OCI-LY1 (cell line): ENCODE results near the gene ZNF730.
"Not testable (repeated sequence)": the region's sequence is repeated elsewhere in the genome, so short reads cannot be mapped to it uniquely, and the experiment has no call there.

Experiments
- H2AFZ ChIP-seq: fragments of 200-600 bp; sonication (generic), shearing (Covaris generic); 2 replicates; pipeline ENCODE4 v1.6.0; 2014; ENCODE audit warnings: antibody characterized with exemption, mild to moderate bottlenecking, low read length
- H3F3A ChIP-seq: fragments of 200-600 bp; sonication (generic), shearing (Covaris generic); 2 replicates; pipeline ENCODE4 v1.6.0; 2014; ENCODE audit warnings: mild to moderate bottlenecking, antibody characterized with exemption, low read length, moderate library complexity; ENCODE audit not compliant: insufficient read depth
- H3K27ac ChIP-seq: fragments of 200-600 bp; sonication (generic); 2 replicates; pipeline ENCODE4 v1.5.1; 2014; ENCODE audit warnings: low read length, mixed run types, mild to moderate bottlenecking, low read depth; ENCODE audit not compliant: poor library complexity, severe bottlenecking
- H3K27me3 ChIP-seq: fragments of 200-600 bp; sonication (generic); 2 replicates; pipeline ENCODE4 v1.6.0; 2014; ENCODE audit warnings: antibody characterized with exemption, mild to moderate bottlenecking, low read length, moderate library complexity; ENCODE audit not compliant: insufficient read depth
- H3K36me3 ChIP-seq: fragments of 200-600 bp; sonication (generic); 2 replicates; pipeline ENCODE4 v1.6.1; 2014; ENCODE audit warnings: mild to moderate bottlenecking, antibody characterized with exemption, low read length, moderate library complexity, mixed read lengths; ENCODE audit not compliant: insufficient read depth
- H3K4me1 ChIP-seq: fragments of 200-600 bp; sonication (generic); 2 replicates; pipeline ENCODE4 v1.5.1; 2014; ENCODE audit warnings: mild to moderate bottlenecking, low read length, moderate library complexity; ENCODE audit not compliant: insufficient read depth, severe bottlenecking
- H3K4me2 ChIP-seq: fragments of 200-600 bp; sonication (generic), shearing (Covaris generic); 2 replicates; pipeline ENCODE4 v1.6.1; 2014; ENCODE audit warnings: low read length
- H3K4me3 ChIP-seq: fragments of 200-600 bp; sonication (generic); 2 replicates; pipeline ENCODE4 v1.5.1; 2014; ENCODE audit warnings: low read length, low read depth, mild to moderate bottlenecking, mixed read lengths; ENCODE audit not compliant: poor library complexity, severe bottlenecking
- H3K79me2 ChIP-seq: fragments of 200-600 bp; shearing (Covaris generic); 2 replicates; pipeline ENCODE4 v1.6.1; 2016; ENCODE audit warnings: mixed run types, low read length, mixed read lengths; ENCODE audit not compliant: insufficient read depth
- H3K9ac ChIP-seq: fragments of 200-600 bp; sonication (generic), shearing (Covaris generic); 2 replicates; pipeline ENCODE4 v1.6.1; 2014; ENCODE audit warnings: mild to moderate bottlenecking, low read length, mixed read lengths
- H3K9me2 ChIP-seq: fragments of 200-600 bp; sonication (generic), shearing (Covaris generic); 2 replicates; pipeline ENCODE4 v1.6.1; 2014; ENCODE audit warnings: low read depth, mild to moderate bottlenecking, low read length, mixed read lengths
- H3K9me3 ChIP-seq: fragments of 200-600 bp; shearing (Covaris generic); 2 replicates; pipeline ENCODE4 v1.6.1; 2014; ENCODE audit warnings: low read length, mixed read lengths
- H4K20me1 ChIP-seq: fragments of 200-600 bp; sonication (generic), shearing (Covaris generic); 2 replicates; pipeline ENCODE4 v1.6.0; 2016; ENCODE audit warnings: mild to moderate bottlenecking, low read length; ENCODE audit not compliant: insufficient read depth
- CTCF ChIP-seq: fragments of 200-600 bp; sonication (generic), shearing (Covaris generic); IDR thresholded peaks from 2 replicates; pipeline ENCODE4 v1.5.1; 2017; ENCODE audit warnings: mild to moderate bottlenecking, antibody characterized with exemption, low read length, moderate library complexity, mixed read lengths
- EZH2 ChIP-seq: fragments of 200-600 bp; sonication (generic), shearing (Covaris generic); IDR thresholded peaks from 2 replicates; pipeline ENCODE4 v1.8.0; 2017; ENCODE audit warnings: borderline replicate concordance, mixed run types, mild to moderate bottlenecking, antibody characterized with exemption, low read length, moderate library complexity, mixed read lengths

The ZNF730 gene

GRCh38 chr19:23160766-23161165 lies 43.9 kb downstream of the ZNF730 start:
- no peaks in the 10 kb centered on the region for H3K9me3 ChIP-seq
- no peaks in the 10 kb centered on the region for H3K27me3 ChIP-seq
- H3K4me1 ChIP-seq: no peaks in the 10 kb centered on the region
- TF ChIP-seq CTCF (no peak), EZH2 (no peak)
- no peaks in the 10 kb centered on the region for H3K79me2 ChIP-seq
- H3K27ac ChIP-seq: no peak overlapping the region
- H4K20me1 ChIP-seq: no peaks in the 10 kb centered on the region
- no peak overlapping the region for H3K9ac ChIP-seq
- H2AFZ ChIP-seq: no peak overlapping the region
- H3K4me3 ChIP-seq: no peak overlapping the region
- no peaks in the 10 kb centered on the region for H3K9me2 ChIP-seq
- no peaks in the 10 kb centered on the region for H3K36me3 ChIP-seq
- no peak overlapping the region for H3K4me2 ChIP-seq
- no peaks in the 10 kb centered on the region for H3F3A ChIP-seq

- H3F3A ChIP-seq, H3K36me3 ChIP-seq, H3K9me3 ChIP-seq, H3K27ac ChIP-seq, H4K20me1 ChIP-seq, H3K9ac ChIP-seq, H3K27me3 ChIP-seq, H3K9me2 ChIP-seq, H2AFZ ChIP-seq, H3K4me1 ChIP-seq, H3K4me3 ChIP-seq, H3K4me2 ChIP-seq, H3K79me2 ChIP-seq: not testable (repeated sequence)
These were observed 51.5 kb downstream of the ZNF730 start for GRCh38 chr19:23168286-23168685.

GRCh38 chr19:23183251-23183650 lies 66.4 kb downstream of the ZNF730 start:
- Histone ChIP-seq H3K27ac (no peak overlapping the region), H4K20me1 (no peaks in the 10 kb centered on the region)

More at GRCh38 chr19:23183251-23183650, 66.4 kb downstream of the ZNF730 start:
- Histone ChIP-seq H2AFZ (no peak overlapping the region), H3K4me2 (no peak overlapping the region), H3K4me1 (no peaks in the 10 kb centered on the region), H3F3A (no peaks in the 10 kb centered on the region), H3K36me3 (no peaks in the 10 kb centered on the region), H3K4me3 (no peak overlapping the region), H3K79me2 (no peaks in the 10 kb centered on the region), H3K9me2 (no peaks in the 10 kb centered on the region), H3K9ac (no peak overlapping the region), H3K9me3 (no peaks in the 10 kb centered on the region), H3K27me3 (no peaks in the 10 kb centered on the region)
- TF ChIP-seq CTCF (no peak), EZH2 (no peak)
